WI38 (cell line): ENCODE data around the gene SCAMP1.

ENCODE experiments used
- H3K4me3 ChIP-seq: 2 replicates; pipeline ENCODE4 v1.5.1; 2011; ENCODE audit warnings: low read depth, mild to moderate bottlenecking, control low read depth, low read length
- TF ChIP-seq, protein P1 (sequence below): IDR thresholded peaks from 2 replicates; pipeline ENCODE4 v1.5.1; 2012; ENCODE audit warnings: low read depth, mild to moderate bottlenecking, control low read depth, low read length

Gene SCAMP1

DNA sequence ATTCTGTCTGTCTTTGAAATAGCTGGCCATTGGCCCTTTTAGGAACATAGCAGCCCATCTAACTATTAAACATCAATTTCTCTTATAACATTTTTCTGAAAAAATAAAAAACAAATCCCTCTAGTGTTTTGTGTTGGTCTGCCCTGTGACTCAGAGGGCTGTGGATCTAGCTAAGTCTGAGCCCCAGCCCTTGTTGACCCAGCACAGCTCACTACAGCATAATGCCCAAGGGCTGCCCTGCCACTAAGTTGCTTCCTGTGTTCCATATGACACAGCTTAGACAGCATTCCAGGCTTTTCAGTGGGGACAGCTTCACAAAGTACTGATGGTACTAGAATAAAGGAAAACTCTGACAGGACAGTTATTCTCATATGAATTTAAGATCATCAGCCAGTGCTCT lies 136.0 kb downstream of the SCAMP1 start:
- TF ChIP-seq, protein P1, sequence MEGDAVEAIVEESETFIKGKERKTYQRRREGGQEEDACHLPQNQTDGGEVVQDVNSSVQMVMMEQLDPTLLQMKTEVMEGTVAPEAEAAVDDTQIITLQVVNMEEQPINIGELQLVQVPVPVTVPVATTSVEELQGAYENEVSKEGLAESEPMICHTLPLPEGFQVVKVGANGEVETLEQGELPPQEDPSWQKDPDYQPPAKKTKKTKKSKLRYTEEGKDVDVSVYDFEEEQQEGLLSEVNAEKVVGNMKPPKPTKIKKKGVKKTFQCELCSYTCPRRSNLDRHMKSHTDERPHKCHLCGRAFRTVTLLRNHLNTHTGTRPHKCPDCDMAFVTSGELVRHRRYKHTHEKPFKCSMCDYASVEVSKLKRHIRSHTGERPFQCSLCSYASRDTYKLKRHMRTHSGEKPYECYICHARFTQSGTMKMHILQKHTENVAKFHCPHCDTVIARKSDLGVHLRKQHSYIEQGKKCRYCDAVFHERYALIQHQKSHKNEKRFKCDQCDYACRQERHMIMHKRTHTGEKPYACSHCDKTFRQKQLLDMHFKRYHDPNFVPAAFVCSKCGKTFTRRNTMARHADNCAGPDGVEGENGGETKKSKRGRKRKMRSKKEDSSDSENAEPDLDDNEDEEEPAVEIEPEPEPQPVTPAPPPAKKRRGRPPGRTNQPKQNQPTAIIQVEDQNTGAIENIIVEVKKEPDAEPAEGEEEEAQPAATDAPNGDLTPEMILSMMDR = no peak
- no peak overlapping the region for H3K4me3 ChIP-seq

DNA sequence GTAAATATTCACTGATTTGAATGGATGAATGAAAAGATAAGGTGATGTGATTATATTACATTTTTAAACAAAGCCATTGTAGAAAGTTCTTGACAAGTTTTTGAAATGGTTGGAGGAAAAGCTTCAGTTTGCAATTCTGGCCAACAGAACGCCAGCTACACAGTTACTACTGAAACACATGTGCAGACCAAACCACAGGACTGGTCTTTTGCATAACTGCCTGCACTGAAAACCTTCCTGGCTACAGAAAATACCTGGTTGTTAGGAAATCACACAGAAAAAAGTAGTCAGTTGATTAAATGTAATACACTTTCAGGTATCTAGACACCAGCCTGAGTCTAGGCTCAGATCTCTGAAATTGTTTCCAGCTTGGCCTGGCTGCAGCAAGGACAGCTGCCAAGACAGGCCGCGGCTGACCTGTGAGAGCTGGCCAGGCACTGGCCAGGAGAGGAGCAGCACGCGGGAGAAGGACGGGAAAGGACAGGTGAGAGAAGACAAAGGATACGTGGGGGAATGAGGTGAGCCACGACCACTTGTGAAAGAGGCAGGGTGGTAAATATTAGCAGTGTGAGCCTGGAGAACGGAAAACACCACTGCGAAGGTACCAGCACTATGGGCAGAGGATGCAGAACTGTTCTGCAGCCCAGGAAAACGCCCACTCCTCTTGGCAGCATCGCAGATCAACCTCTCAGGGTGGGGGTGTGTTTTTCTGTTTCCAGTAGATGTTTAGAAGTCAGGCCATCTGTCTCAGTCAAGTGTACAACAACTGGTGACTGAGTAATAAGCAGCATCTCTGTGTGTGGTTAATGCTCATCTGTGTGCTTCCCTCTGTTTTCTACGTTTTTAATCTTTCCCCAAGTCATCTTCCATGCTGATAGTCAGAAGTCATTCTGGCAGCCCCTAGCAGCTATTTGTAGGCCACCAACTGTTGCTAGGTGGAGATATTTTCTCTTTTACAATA lies 137.4 kb downstream of the SCAMP1 start:
- no peak overlapping the region for H3K4me3 ChIP-seq
- TF ChIP-seq, protein P1 = no peak

DNA sequence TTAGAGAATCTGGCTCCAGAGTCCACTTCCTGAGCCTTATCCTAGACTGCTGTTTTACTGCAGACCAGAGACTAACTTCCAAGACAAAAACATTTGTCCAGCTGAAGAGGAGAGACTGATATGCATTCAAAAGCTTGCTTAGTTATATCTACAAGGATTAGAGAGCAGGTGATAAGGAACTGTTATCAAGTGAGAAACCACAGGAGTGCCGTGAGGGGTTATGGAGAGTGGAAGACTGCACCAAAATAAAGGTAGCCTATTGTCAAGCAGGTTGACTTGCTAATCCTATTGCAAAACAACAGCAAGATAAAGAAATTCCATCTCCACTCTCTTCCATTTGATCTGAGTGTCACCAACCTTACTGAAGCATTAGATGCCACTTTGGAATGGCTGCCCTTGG lies 139.1 kb downstream of the SCAMP1 start:
- no peak overlapping the region for H3K4me3 ChIP-seq
- TF ChIP-seq, protein P1 = no peak

DNA sequence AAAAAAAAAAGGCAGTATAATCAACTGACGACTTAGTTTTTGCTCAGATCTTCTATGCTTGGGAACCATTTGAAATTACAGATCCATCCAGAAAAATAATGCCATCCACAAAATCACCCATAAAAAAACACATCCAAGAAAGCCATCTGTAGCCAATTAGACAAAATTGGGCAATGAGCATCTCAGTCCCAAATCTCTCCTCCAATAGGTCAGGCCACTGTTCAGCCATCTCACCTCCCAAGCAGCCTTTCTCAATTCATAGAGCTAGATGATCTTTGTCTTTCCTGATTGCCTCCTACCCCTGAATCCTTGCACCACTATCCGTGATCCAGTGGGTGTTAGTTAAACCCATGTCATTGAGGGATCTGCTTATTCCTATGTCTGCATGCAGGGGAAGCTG lies 139.6 kb downstream of the SCAMP1 start:
- no peak overlapping the region for H3K4me3 ChIP-seq
- TF ChIP-seq, protein P1 = no peak

DNA sequence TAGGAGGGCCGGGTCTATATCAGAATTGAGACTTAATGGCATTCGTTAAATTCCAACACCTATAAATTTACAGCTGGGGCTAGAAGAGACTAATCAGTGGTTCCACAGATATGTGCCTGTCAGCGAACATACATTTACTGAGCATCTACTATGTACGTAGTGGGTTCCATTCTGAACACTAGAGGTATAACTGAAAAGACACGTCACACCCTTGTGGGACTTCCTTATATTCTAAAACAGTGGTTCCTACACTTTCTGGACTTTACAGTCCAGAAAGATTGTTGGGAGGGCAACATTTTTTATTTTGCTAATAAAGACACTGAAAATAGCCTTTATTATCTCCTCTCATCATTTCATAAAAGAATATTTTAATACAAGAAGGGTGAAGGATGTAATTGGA lies 140.5 kb downstream of the SCAMP1 start:
- TF ChIP-seq, protein P1 = no peak

DNA sequence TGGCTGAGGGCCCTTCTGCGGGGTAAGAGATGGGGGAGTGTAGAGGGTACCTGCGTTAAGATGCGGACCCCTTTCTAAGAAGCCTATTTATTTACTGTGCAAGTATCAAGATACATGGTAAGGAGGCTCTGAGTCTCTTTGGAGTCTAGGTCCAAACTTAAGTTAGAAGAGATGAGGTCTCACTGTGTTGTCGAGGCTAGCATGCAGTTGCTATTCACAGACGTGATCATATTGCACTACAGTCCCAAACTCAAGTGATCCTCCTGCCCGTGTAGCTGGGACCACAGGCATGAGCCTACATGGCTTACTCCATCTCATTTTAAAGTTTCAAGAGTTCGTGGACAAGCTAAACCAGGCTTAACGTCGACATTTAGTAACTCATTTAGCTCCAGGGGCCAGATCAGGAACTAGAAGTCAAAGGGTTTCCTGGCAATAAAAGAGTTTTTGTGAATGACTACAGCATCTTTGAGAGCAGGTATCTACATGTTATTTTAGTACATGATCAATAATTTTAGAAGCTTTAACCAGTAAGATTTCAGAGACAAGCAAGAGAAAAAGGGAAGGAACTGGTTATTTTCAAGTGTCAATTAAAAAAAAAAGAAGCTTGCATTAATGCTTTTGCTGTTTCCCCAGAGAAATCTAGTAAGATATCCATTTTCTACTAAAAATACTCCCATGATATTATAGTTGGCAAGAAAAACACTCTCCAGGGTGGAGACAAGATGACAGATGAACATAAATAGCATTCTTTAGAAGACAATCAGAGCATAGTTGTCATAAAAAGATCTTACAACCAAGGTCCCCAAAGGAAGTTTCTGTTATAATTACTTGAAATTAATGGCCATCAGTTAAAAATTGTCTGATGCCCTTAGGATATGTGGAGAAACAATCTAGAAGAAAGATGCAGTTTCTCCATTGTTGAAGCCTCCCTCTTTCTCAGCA lies 141.3 kb downstream of the SCAMP1 start:
- H3K4me3 ChIP-seq = no peak overlapping the region
- TF ChIP-seq, protein P1 = no peak

More for the DNA sequence above, 140.5 kb downstream of the SCAMP1 start:
- no peak overlapping the region for H3K4me3 ChIP-seq
